GM12892 (cell line): ENCODE data around the gene KCNMB4.

Experiments used
- POLR2A ChIP-seq: IDR thresholded peaks from 2 replicates; pipeline ENCODE4 v1.6.1; 2011; ENCODE audit warnings: low read depth, low read length, control low read depth
- POLR2AphosphoS5 ChIP-seq: IDR thresholded peaks from 2 replicates; pipeline ENCODE4 v1.6.1; 2011; ENCODE audit warnings: low read depth, low read length, control low read depth
- TAF1 ChIP-seq: IDR thresholded peaks from 2 replicates; pipeline ENCODE4 v1.6.1; 2011; ENCODE audit warnings: low read depth, mild to moderate bottlenecking, control low read depth, low read length, borderline replicate concordance

GRCh38 chr12:70383886-70384285 is 17.8 kb downstream of the KCNMB4 start:
- TF ChIP-seq POLR2A (no peak), TAF1 (no peak), POLR2AphosphoS5 (no peak)
